Fibroblast of gingiva (primary cell): ENCODE measurements around the gene CAMTA1.

Experiments used
- DNase-seq: peaks from one replicate; pipeline ENCODE4 v3.0.0-alpha.2; 2011; ENCODE audit warnings: low read depth

Gene CAMTA1

DNA sequence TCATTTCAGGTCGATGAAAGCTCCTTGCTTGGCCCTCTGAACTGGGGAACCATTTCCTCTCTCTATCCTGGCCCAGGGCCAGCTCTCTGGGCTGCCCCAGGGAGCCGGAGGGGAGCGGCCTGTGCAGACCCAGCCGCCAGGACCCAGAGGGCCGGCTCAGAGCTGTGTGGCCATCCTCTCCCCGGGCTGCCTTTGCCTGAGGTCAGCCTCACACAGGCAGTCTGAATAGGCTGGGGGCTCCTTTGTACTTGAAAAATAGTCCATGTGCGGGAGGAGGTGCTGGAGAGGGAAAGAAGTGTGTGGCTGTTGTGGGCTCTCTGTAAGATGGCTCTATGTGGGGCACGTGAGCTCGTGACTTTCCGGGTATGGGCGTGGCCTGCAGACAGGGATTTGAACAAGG, 710.7 kb downstream of the CAMTA1 start:
- no peak for DNase-seq

GRCh38 chr1:7497107-7497637, 711.9 kb downstream of the CAMTA1 start:
- DNase-seq, result no peak

GRCh38 chr1:7500381-7501083, 715.3 kb downstream of the CAMTA1 start:
- no peak for DNase-seq

- no peak for DNase-seq
These were observed 715.8 kb downstream of the CAMTA1 start for GRCh38 chr1:7501084-7501491.

- DNase-seq, result no peak
These were observed 716.7 kb downstream of the CAMTA1 start for GRCh38 chr1:7501723-7502603.

DNA sequence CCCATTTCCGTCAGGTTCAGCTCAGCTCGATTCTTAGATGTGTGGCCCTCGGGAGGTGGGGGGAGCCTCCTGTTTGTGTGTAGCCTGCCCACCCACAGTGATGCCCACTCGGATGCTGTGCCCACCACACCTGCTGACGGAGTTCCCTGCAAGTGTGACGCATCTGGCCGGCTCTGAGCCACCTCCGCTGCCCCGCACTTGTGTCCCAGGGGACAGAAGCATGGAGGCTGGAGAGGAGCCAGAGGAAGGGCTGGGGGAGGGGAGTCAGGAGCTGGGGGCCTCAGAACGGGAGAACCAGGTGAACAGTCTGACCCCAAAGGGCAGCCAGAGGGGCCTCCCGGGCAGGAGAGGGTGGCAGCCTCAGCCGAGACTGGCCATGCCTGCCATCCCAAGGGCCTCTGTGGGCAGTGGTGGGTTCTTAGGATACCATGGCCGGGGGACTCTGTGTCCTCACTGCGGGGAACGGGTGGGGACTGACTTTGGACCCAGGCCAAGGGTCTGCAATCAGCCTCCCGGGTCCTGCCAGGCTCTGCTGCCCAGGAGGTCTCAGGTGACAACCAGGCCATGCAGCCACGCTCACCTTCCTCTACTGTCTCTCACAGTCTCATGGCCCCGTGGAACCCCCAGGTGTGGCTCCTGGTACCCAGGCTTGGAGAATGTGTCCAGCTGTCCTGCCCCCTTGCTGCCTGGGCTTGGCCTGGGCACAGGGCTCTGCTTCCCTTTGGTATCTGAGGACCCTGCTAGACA, 718.6 kb downstream of the CAMTA1 start:
- no peak for DNase-seq

DNA sequence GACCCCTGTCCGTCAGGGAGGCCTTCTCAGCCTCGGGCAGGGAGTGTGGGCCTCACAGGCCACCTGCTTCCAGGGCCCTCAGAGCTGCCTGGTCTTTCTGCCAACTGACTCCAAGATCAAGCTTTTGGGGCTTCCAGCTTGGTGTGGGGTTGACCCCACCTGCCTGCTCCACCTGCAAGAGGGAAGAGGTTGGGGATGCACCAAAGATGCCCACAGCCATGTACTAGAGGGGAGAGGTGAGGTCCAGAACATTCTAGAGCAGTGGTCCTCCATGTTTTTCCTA, 719.1 kb downstream of the CAMTA1 start:
- DNase-seq, result no peak

DNA sequence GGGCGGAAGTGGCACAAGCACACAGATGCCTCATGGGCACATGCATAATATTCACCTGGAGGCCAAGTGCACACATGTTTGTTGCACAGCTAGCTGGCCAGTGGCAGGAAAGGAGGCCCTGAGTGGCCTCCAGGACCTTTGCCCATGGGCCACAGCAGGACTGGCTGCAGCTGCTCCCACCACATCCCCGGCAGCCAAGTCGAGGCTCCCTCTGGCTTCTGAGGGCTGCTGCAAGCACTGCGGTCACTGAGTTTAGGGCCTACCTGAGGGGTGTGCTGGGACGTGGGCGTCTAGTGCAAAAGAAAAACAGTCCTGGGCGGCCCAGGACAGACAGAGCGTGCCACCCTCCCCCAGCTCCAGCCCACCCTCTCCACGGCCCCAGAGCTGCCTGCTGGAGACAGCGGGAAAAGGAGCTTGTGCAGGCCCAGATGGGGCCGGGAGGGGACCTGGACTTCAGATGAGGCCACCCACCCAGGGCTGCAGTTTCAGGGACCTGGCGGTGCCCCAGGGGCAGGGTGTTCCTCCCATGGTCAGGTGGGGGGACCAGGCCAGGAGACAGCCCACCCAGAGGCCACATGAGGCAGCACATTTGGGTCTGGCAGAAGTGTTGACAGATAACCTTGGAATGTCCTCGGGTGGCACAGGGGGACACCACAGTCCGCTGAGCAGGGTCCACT, 720.0 kb downstream of the CAMTA1 start:
- DNase-seq, result no peak

GRCh38 chr1:7505771-7506453, 720.7 kb downstream of the CAMTA1 start:
- DNase-seq, result no peak

GRCh38 chr1:7506454-7507284, 721.4 kb downstream of the CAMTA1 start:
- no peak for DNase-seq

- no peak for DNase-seq
These were observed 722.2 kb downstream of the CAMTA1 start for GRCh38 chr1:7507285-7508019.

DNA sequence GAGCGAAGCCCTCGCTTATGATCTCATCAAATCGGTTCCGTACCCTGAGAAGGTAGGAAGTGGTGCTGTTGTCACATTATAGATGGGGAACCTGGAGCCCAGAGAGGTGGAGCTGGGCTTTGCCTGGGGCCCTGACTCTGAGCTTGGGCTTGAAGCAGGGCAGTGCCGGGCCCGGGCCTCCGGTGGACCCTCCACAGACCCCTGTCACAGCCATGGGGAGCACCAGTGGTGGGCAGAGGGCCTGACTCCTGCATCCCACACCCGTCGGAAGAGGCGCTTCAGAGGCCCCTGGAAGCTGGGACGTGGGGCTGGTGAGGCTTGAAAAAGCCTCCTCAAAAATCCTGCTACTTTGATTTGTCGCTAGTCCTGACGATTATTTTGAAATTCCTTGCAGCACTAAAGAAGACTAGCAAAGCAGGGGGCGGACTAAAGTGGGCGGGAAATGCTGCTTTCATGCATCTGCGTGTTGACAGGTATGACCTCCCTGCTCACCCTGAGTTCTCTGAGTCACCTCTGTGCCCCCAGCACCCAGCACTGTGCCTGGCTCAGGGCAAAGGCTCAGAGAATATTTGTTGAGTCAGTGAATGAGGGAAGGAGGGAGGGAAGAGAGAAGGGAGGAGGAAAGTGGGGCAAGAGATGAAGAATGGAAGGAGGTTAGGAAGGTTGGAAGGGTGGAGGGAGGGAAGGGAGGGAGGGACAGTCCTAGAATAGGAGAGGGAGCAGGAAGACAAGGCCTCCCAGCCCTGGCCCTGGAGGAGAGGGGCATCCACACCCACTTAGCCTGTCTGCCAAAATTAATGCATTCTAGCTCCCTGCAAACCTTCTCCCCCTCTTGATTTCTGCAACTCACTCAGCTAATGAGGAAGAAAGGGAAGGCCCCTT, 723.0 kb downstream of the CAMTA1 start:
- no peak for DNase-seq

GRCh38 chr1:7508934-7509519, 723.8 kb downstream of the CAMTA1 start:
- DNase-seq, result no peak

GRCh38 chr1:7509598-7509997, 724.3 kb downstream of the CAMTA1 start:
- no peak for DNase-seq

- DNase-seq, result no peak
These were observed 725.2 kb downstream of the CAMTA1 start for GRCh38 chr1:7510389-7510931.

DNA sequence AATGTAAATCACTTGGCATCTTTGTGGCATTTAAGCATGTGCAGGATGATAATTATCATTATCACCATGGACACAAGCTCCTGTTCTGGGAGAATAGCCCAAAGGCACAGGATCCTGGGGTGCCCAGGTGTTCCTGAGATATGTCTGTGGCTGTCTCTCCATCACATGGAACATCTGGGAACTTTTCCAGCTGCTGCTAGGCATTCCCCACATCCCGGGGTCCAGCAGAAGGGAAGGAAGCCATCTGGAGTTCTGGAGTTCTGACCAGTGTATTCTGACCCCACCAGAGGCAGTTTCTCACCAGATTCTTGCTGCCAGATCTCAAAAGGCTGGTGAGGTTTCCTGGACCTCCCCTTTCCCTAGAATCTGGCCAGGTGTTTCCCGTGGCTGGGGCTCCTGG, 726.1 kb downstream of the CAMTA1 start:
- DNase-seq, result no peak

GRCh38 chr1:7513081-7513480, 727.8 kb downstream of the CAMTA1 start:
- DNase-seq, result no peak

DNA sequence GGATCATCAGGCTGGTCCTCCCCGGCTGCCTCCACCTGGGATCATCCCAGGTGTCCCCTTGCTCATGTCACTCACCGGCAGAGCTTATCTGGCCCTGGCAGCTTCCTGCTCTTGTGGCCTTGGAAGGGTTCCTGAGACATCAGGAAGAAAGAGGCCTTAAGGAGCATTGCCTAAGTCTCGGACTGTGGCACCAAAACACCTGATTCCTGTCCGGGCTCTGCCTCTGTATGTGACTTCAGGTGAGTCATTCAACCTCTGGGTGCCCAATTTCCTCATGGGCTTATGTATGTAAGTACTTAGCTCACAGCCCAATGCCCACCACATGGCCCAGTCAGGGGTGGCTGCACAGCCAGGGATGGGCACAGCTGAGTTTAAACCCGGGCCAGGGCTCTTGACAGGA, 729.9 kb downstream of the CAMTA1 start:
- no peak for DNase-seq
